Right cardiac atrium (tissue), 5 donors: ENCODE measurements around the gene SLC39A11. TPM values are rescaled to one million over a fixed set of nuclear protein-coding genes. Genes with fewer than 3 reads are reported as not detected.

Experiments
- ATAC-seq, 2 donors: fragments of 200-7000 bp; cut with Tn5 transposase; one replicate each; pipeline versions ENCODE4 v1.8.0 to v1.9.1; 2020; ENCODE audit warnings: moderate library complexity in 2 of 2, mild to moderate bottlenecking in 1 of 2
- DNase-seq, 3 donors: peaks; one replicate each; pipeline ENCODE4 v3.0.0-alpha.2; 2020
- H3K27ac ChIP-seq: one replicate; pipeline ENCODE4 v1.5.1; 2013; ENCODE audit warnings: mild to moderate bottlenecking, low read length, control low read depth, moderate library complexity
- H3K27me3 ChIP-seq: one replicate; pipeline ENCODE4 v1.6.1; 2013; ENCODE audit not compliant: control insufficient read depth, insufficient read depth
- H3K4me1 ChIP-seq: one replicate; pipeline ENCODE4 v1.6.1; 2013; ENCODE audit warnings: low read length; ENCODE audit not compliant: control insufficient read depth, insufficient read depth
- H3K4me3 ChIP-seq: one replicate; pipeline ENCODE4 v1.5.1; 2013; ENCODE audit warnings: low read length, control low read depth
- H3K9me3 ChIP-seq: one replicate; pipeline ENCODE4 v1.6.1; 2013; ENCODE audit warnings: low read length; ENCODE audit not compliant: control insufficient read depth
- WGBS: extraction: QIAGEN DNeasy Blood & Tissue Kit; methylation state at CpG from one replicate; pipeline ENCODE4 v1.1.7; 2013; 5-methylcytosine and 5-hydroxymethylcytosine counted together
- intact Hi-C, 4 donors: fragments of 100-400 bp; cut with DNase I; formaldehyde crosslinking; loops; one replicate each; pipeline versions ENCODE4 v1.11.0 to v1.14.0; 2022 to 2023
- polyA plus RNA-seq: library from polyadenylated mRNA; stranded (reverse); fragments of 200-250 nt; gene quantifications from one replicate; pipeline ENCODE4 v1.2.3, GENCODE V29; 2013
- total RNA-seq, 4 donors: library from RNA; stranded (reverse); fragmentation: NEBNext Ultra II Directional; extraction: Animal tissue kit (Norgen Biotek cat#: 25700); gene quantifications; one replicate each; pipeline ENCODE4 v1.2.1, GENCODE V29; 2021
- donor health status: healthy with polysubstance abuse.
- donor health status: DM: no; HTN: yes; CAD: no.
- donor health status: DM: no; HTN: no; CAD: no.
- donor health status: DM: no; HTN: yes; CAD: no; lungs with severe emphysema.
- donor health status: DM: yes; HTN: yes; CAD: no.

Gene SLC39A11
- total and polyA plus RNA-seq, 5 donors = 3.2 to 12.6 (median 9.9) TPM

GRCh38 chr17:72974605-72975232, 117.8 kb downstream of the SLC39A11 start:
- intact Hi-C loops = no loop called here
- no peak for ATAC-seq
- WGBS = 97% methylated on average over 4 of the region's 4 CpGs

GRCh38 chr17:72972263-72972951, 120.1 kb downstream of the SLC39A11 start:
- no peaks in the 10 kb centered on the region for H3K27me3 ChIP-seq
- intact Hi-C loops = no loop called here
- peaks cover 4% of the 10 kb centered on the region for H3K4me1 ChIP-seq
- H3K27ac ChIP-seq = no peak overlapping the region
- whole genome bisulfite sequencing = 85% methylated on average over 9 of the region's 9 CpGs
- no peak for DNase-seq
- ATAC-seq = no peak
- H3K9me3 ChIP-seq = no peaks in the 10 kb centered on the region
- no peak overlapping the region for H3K4me3 ChIP-seq

More at GRCh38 chr17:72974605-72975232, 117.8 kb downstream of the SLC39A11 start:
- Histone ChIP-seq H3K9me3 (no peaks in the 10 kb centered on the region), H3K4me3 (no peak overlapping the region), H3K27ac (no peak overlapping the region), H3K4me1 (peaks cover 8% of the 10 kb centered on the region), H3K27me3 (no peaks in the 10 kb centered on the region)
- no peak for DNase-seq

GRCh38 chr17:72971226-72971880, 121.1 kb downstream of the SLC39A11 start:
- no peak for DNase-seq
- ATAC-seq = no peak
- Histone ChIP-seq H3K27me3 (no peaks in the 10 kb centered on the region), H3K4me3 (no peak overlapping the region), H3K27ac (no peak overlapping the region), H3K9me3 (no peaks in the 10 kb centered on the region), H3K4me1 (no peaks in the 10 kb centered on the region)
- intact Hi-C loops = no loop called here
- WGBS = 83% methylated on average over 11 of the region's 11 CpGs

GRCh38 chr17:72970797-72971196, 121.7 kb downstream of the SLC39A11 start:
- Histone ChIP-seq H3K4me3 (no peak overlapping the region), H3K4me1 (no peaks in the 10 kb centered on the region), H3K9me3 (no peaks in the 10 kb centered on the region), H3K27ac (no peak overlapping the region), H3K27me3 (no peaks in the 10 kb centered on the region)
- DNase-seq = no peak
- no peak for ATAC-seq
- intact Hi-C loops = no loop called here
- 94% methylated on average over 10 of the region's 10 CpGs for WGBS

- ATAC-seq = no peak
- H3K27me3 ChIP-seq = no peaks in the 10 kb centered on the region
- intact Hi-C loops = no loop called here
- H3K4me3 ChIP-seq = no peak overlapping the region
- no peaks in the 10 kb centered on the region for H3K4me1 ChIP-seq
- H3K27ac ChIP-seq = no peak overlapping the region
- no peaks in the 10 kb centered on the region for H3K9me3 ChIP-seq
- no peak for DNase-seq
- WGBS = 72% methylated on average over 5 of the region's 5 CpGs
Measured at GRCh38 chr17:72970246-72970645, 122.2 kb downstream of the SLC39A11 start.

GRCh38 chr17:72969293-72969906, 123.1 kb downstream of the SLC39A11 start:
- intact Hi-C loops = no loop called here
- H3K4me1 ChIP-seq = no peaks in the 10 kb centered on the region
- H3K27ac ChIP-seq = no peak overlapping the region
- ATAC-seq (no peak), DNase-seq (no peak)
- WGBS = 91% methylated on average over 5 of the region's 5 CpGs
- H3K9me3 ChIP-seq = no peaks in the 10 kb centered on the region
- H3K27me3 ChIP-seq = no peaks in the 10 kb centered on the region
- H3K4me3 ChIP-seq = no peak overlapping the region

- no peaks in the 10 kb centered on the region for H3K27me3 ChIP-seq
- no peaks in the 10 kb centered on the region for H3K4me1 ChIP-seq
- WGBS = 80% methylated on average over 9 of the region's 9 CpGs
- no peak overlapping the region for H3K4me3 ChIP-seq
- H3K9me3 ChIP-seq = no peaks in the 10 kb centered on the region
- H3K27ac ChIP-seq = no peak overlapping the region
- no peak for DNase-seq
- no peak for ATAC-seq
- intact Hi-C loops = no loop called here
Measured at GRCh38 chr17:72968798-72969197, 123.7 kb downstream of the SLC39A11 start.

- Histone ChIP-seq H3K27ac (no peak overlapping the region), H3K4me1 (no peaks in the 10 kb centered on the region), H3K27me3 (no peaks in the 10 kb centered on the region), H3K4me3 (no peak overlapping the region), H3K9me3 (no peaks in the 10 kb centered on the region)
- no peak for ATAC-seq
- 68% methylated on average over 5 of the region's 5 CpGs for WGBS
- no peak for DNase-seq
- intact Hi-C loops = no loop called here
Measured at GRCh38 chr17:72967977-72968585, 124.4 kb downstream of the SLC39A11 start.

- H3K4me1 ChIP-seq = no peaks in the 10 kb centered on the region
- H3K9me3 ChIP-seq = no peaks in the 10 kb centered on the region
- no peaks in the 10 kb centered on the region for H3K27me3 ChIP-seq
- H3K4me3 ChIP-seq = no peak overlapping the region
- DNase-seq = no peak
- WGBS = 70% methylated on average over 8 of the region's 8 CpGs
- H3K27ac ChIP-seq = no peak overlapping the region
- ATAC-seq = no peak
- intact Hi-C loops = no loop called here
Measured at GRCh38 chr17:72967277-72967970, 125.1 kb downstream of the SLC39A11 start.

GRCh38 chr17:72962106-72962505, 130.4 kb downstream of the SLC39A11 start:
- no peaks in the 10 kb centered on the region for H3K4me1 ChIP-seq
- no peaks in the 10 kb centered on the region for H3K27me3 ChIP-seq
- H3K4me3 ChIP-seq = no peak overlapping the region
- H3K27ac ChIP-seq = no peak overlapping the region
- 84% methylated on average over 3 of the region's 3 CpGs for WGBS
- DNase-seq (no peak), ATAC-seq (no peak)
- no peaks in the 10 kb centered on the region for H3K9me3 ChIP-seq
- intact Hi-C loops = no loop called here
